ENCODE measurements around the gene BOC.

Gene BOC

GRCh38 chr3:113241292-113242095 lies 30.1 kb downstream of the BOC start:
- peak overlapping the region in 7 of 11 experiments; percentile 40 to 67 (median 48); a peak in 14 of 22 replicates for H3K27ac ChIP-seq
- TF ChIP-seq Cebpa-rat (IDR thresholded peaks at IDR 0.05): no peak
- peak overlapping the region in 5 of 10 experiments; percentile 20 to 50 (median 24); a peak in 8 of 20 replicates for H3K4me3 ChIP-seq
- H4K20me1 ChIP-seq: no peaks in the 10 kb centered on the region
- no peaks in the 10 kb centered on the region for H3K36me3 ChIP-seq
- H3K27me3 ChIP-seq: no peaks in the 10 kb centered on the region
- H3K4me1 ChIP-seq: peaks cover 25 to 60% (median 47%) of the 10 kb centered on the region in 10 experiments
- H3K9me3 ChIP-seq (replicated peaks in 1 of 11): no peaks in the 10 kb centered on the region
- H3K9ac ChIP-seq: peak overlapping the region in 5 of 11 experiments; percentile 34 to 54 (median 41); a peak in 7 of 22 replicates
- peak overlapping the region; percentile 48 to 89 (median 69) for H3K4me2 ChIP-seq

- Histone ChIP-seq H3K4me1 (peaks cover 25 to 66% (median 54%) of the 10 kb centered on the region in 10 experiments), H4K20me1 (no peaks in the 10 kb centered on the region), H3K27ac (peak overlapping the region in 8 of 11 experiments; percentile 6 to 67 (median 48); a peak in 14 of 22 replicates), H3K4me2 (peak overlapping the region; percentile 48 to 89 (median 69)), H3K36me3 (no peaks in the 10 kb centered on the region), H3K9ac (peak overlapping the region in 6 of 11 experiments; percentile 10 to 54 (median 38); a peak in 9 of 22 replicates), H3K9me3 (replicated peaks in 1 of 11) (no peaks in the 10 kb centered on the region), H3K4me3 (peak overlapping the region in 5 of 10 experiments; percentile 20 to 50 (median 24); a peak in 10 of 20 replicates), H3K27me3 (no peaks in the 10 kb centered on the region)
- no peak for TF ChIP-seq Cebpa-rat (IDR thresholded peaks at IDR 0.05)
These were observed 30.8 kb downstream of the BOC start for GRCh38 chr3:113242096-113242581.

GRCh38 chr3:113243071-113243470 lies 31.7 kb downstream of the BOC start:
- Histone ChIP-seq H3K27ac (peak overlapping the region in 4 of 11 experiments; percentile 40 to 62 (median 54); a peak in 7 of 22 replicates), H3K4me2 (peak overlapping the region in 8 of 11 experiments; percentile 50 to 89 (median 78); a peak in 16 of 22 replicates), H3K36me3 (no peaks in the 10 kb centered on the region), H3K9ac (peak overlapping the region in 1 of 11 experiments; percentile 35; a peak in 1 of 22 replicates), H3K4me3 (peak overlapping the region in 1 of 10 experiments; percentile 34; a peak in 1 of 20 replicates), H4K20me1 (no peaks in the 10 kb centered on the region), H3K27me3 (no peaks in the 10 kb centered on the region), H3K9me3 (replicated peaks in 1 of 11) (no peaks in the 10 kb centered on the region), H3K4me1 (peaks cover 25 to 76% (median 58%) of the 10 kb centered on the region in 10 experiments)
- TF ChIP-seq Cebpa-rat (IDR thresholded peaks at IDR 0.05): no peak

GRCh38 chr3:113243846-113244245 lies 32.5 kb downstream of the BOC start:
- Histone ChIP-seq H3K4me1 (peaks cover 25 to 76% (median 58%) of the 10 kb centered on the region in 10 experiments), H3K4me2 (peak overlapping the region in 5 of 11 experiments; percentile 65 to 89 (median 85); a peak in 9 of 22 replicates), H3K27ac (no peak overlapping the region), H3K36me3 (no peaks in the 10 kb centered on the region), H3K9me3 (replicated peaks in 1 of 11) (no peaks in the 10 kb centered on the region), H4K20me1 (no peaks in the 10 kb centered on the region), H3K9ac (no peak overlapping the region), H3K27me3 (no peaks in the 10 kb centered on the region), H3K4me3 (no peak overlapping the region)
- TF ChIP-seq Cebpa-rat (IDR thresholded peaks at IDR 0.05): no peak

- H3K9me3 ChIP-seq (replicated peaks in 1 of 11): no peaks in the 10 kb centered on the region
- H4K20me1 ChIP-seq: no peaks in the 10 kb centered on the region
- no peak overlapping the region for H3K4me3 ChIP-seq
- H3K27ac ChIP-seq: peak overlapping the region in 3 of 11 experiments; percentile 3 to 38 (median 20); a peak in 2 of 22 replicates
- peak overlapping the region; percentile 17 to 56 (median 44); a peak in 21 of 22 replicates for H3K4me2 ChIP-seq
- H3K4me1 ChIP-seq: peaks cover 25 to 73% (median 57%) of the 10 kb centered on the region in 10 experiments
- H3K27me3 ChIP-seq: no peaks in the 10 kb centered on the region
- H3K36me3 ChIP-seq: no peaks in the 10 kb centered on the region
- H3K9ac ChIP-seq: no peak overlapping the region; a peak in 1 of 22 replicates
- no peak for TF ChIP-seq Cebpa-rat (IDR thresholded peaks at IDR 0.05)
These were observed 34.4 kb downstream of the BOC start for GRCh38 chr3:113245761-113246161.

- no peak overlapping the region for H3K4me3 ChIP-seq
These were observed 35.7 kb downstream of the BOC start for GRCh38 chr3:113247068-113247467.

GRCh38 chr3:113247675-113248458 lies 36.5 kb downstream of the BOC start:
- no peak overlapping the region for H3K27ac ChIP-seq
- no peak overlapping the region for H3K4me3 ChIP-seq
- no peak for TF ChIP-seq Cebpa-rat (IDR thresholded peaks at IDR 0.05)
- H3K4me1 ChIP-seq: peaks cover 12 to 52% (median 36%) of the 10 kb centered on the region in 10 experiments
- H3K36me3 ChIP-seq: no peaks in the 10 kb centered on the region
- H3K4me2 ChIP-seq: peak overlapping the region in 4 of 11 experiments; percentile 31 to 60 (median 44); a peak in 4 of 22 replicates
- H3K9me3 ChIP-seq (replicated peaks in 1 of 11): no peaks in the 10 kb centered on the region
- no peaks in the 10 kb centered on the region for H4K20me1 ChIP-seq
- H3K9ac ChIP-seq: no peak overlapping the region
- no peaks in the 10 kb centered on the region for H3K27me3 ChIP-seq

More at GRCh38 chr3:113247068-113247467, 35.7 kb downstream of the BOC start:
- Histone ChIP-seq H3K9ac (no peak overlapping the region), H3K27ac (no peak overlapping the region), H3K9me3 (replicated peaks in 1 of 11) (no peaks in the 10 kb centered on the region), H3K4me2 (peak overlapping the region in 8 of 11 experiments; percentile 8 to 60 (median 44); a peak in 12 of 22 replicates), H4K20me1 (no peaks in the 10 kb centered on the region), H3K36me3 (no peaks in the 10 kb centered on the region), H3K27me3 (no peaks in the 10 kb centered on the region), H3K4me1 (peaks cover 18 to 60% (median 44%) of the 10 kb centered on the region in 10 experiments)
- no peak for TF ChIP-seq Cebpa-rat (IDR thresholded peaks at IDR 0.05)

GRCh38 chr3:113249111-113249510 lies 37.8 kb downstream of the BOC start:
- H3K27ac ChIP-seq: no peak overlapping the region
- H3K36me3 ChIP-seq: no peaks in the 10 kb centered on the region
- no peak for TF ChIP-seq Cebpa-rat (IDR thresholded peaks at IDR 0.05)
- no peak overlapping the region for H3K4me2 ChIP-seq
- H3K9ac ChIP-seq: no peak overlapping the region
- H3K4me3 ChIP-seq: no peak overlapping the region
- no peaks in the 10 kb centered on the region for H4K20me1 ChIP-seq
- H3K4me1 ChIP-seq: peaks cover 18 to 50% (median 36%) of the 10 kb centered on the region in 10 experiments
- H3K9me3 ChIP-seq (replicated peaks in 1 of 11): no peaks in the 10 kb centered on the region
- H3K27me3 ChIP-seq: no peaks in the 10 kb centered on the region
